PC-9 (cell line): ENCODE measurements around the gene ESRRG. TPM values are rescaled to one million over a fixed set of nuclear protein-coding genes. Genes with fewer than 3 reads are reported as not detected.

Source experiments
- BruUV-seq: library from RNA; stranded (reverse); fragments of 400-500 nt; replicated peaks from 2 replicates; lab custom pipeline; 2021; lab: Mats Ljungman, UMichigan
- CTCF ChIA-PET: fragments of 300-600 bp; sonication (Branson Sonifier 250); formaldehyde crosslinking; loops from one replicate; lab custom pipeline; 2022; ENCODE audit warnings: antibody characterized with exemption; lab: Charles Lee
- POLR2A ChIA-PET: fragments of 300-600 bp; sonication (Branson Sonifier 250); formaldehyde crosslinking; loops from one replicate; lab custom pipeline; 2022; ENCODE audit warnings: antibody characterized with exemption; ENCODE audit not compliant: unreplicated experiment; lab: Charles Lee
- DNase-seq, 2 experiments: peaks; one replicate each; pipeline versions ENCODE4 v3.0.0 to v3.0.0-alpha.2; 2015 to 2022; ENCODE audit warnings: mixed read lengths in 1 of 2
- H2AFZ ChIP-seq: fragments of 200-600 bp; sonication (generic); 2 replicates; pipeline ENCODE4 v1.8.1; 2017; ENCODE audit warnings: antibody characterized with exemption
- H3F3A ChIP-seq: fragments of 200-600 bp; sonication (generic); 2 replicates; pipeline ENCODE4 v1.8.1; 2017; ENCODE audit warnings: antibody characterized with exemption, mild to moderate bottlenecking, low read depth; ENCODE audit not compliant: insufficient read depth
- H3K27ac ChIP-seq: fragments of 200-600 bp; sonication (generic); 2 replicates; pipeline ENCODE4 v1.6.1; 2016; ENCODE audit warnings: mixed run types
- H3K27me3 ChIP-seq: fragments of 200-600 bp; sonication (generic); 2 replicates; pipeline ENCODE4 v1.6.1; 2016; ENCODE audit warnings: low read depth, mixed run types; ENCODE audit not compliant: insufficient read depth
- H3K36me3 ChIP-seq: fragments of 200-600 bp; sonication (generic); 2 replicates; pipeline ENCODE4 v1.6.1; 2016; ENCODE audit warnings: low read depth, mixed run types
- H3K4me1 ChIP-seq: fragments of 200-600 bp; sonication (generic); replicated peaks from 2 replicates; pipeline ENCODE4 v1.6.1; 2016; ENCODE audit warnings: mixed run types; ENCODE audit not compliant: insufficient read depth
- H3K4me2 ChIP-seq: fragments of 200-600 bp; sonication (generic); 2 replicates; pipeline ENCODE4 v1.6.1; 2017; ENCODE audit warnings: mixed run types
- H3K4me3 ChIP-seq: fragments of 200-600 bp; sonication (generic); 2 replicates; pipeline ENCODE4 v1.6.1; 2016; ENCODE audit warnings: mixed run types
- H3K79me2 ChIP-seq: fragments of 200-600 bp; sonication (generic); 2 replicates; pipeline ENCODE4 v1.6.1; 2017; ENCODE audit warnings: low read depth, mixed run types
- H3K9me2 ChIP-seq: fragments of 200-600 bp; sonication (generic); 2 replicates; pipeline ENCODE4 v1.8.1; 2017; ENCODE audit warnings: mild to moderate bottlenecking; ENCODE audit not compliant: insufficient read depth
- H3K9me3 ChIP-seq: fragments of 200-600 bp; sonication (generic); 2 replicates; pipeline ENCODE4 v1.8.1; 2016; ENCODE audit warnings: low read depth; ENCODE audit not compliant: insufficient read depth
- H4K20me1 ChIP-seq: fragments of 200-600 bp; sonication (generic); 2 replicates; pipeline ENCODE4 v1.8.1; 2017; ENCODE audit not compliant: insufficient read depth
- EZH2 ChIP-seq: fragments of 200-600 bp; sonication (generic); IDR thresholded peaks from 2 replicates; pipeline ENCODE4 v1.8.0; 2017; ENCODE audit warnings: antibody characterized with exemption, low read depth
- intact Hi-C: fragments of 100-400 bp; cut with micrococcal nuclease; formaldehyde crosslinking; loops from one replicate; pipeline ENCODE4 v1.10.0; 2022; ENCODE audit not compliant: unreplicated experiment
- total RNA-seq: library from RNA; stranded (reverse); gene quantifications from 2 replicates; pipeline ENCODE4 v1.2.3, GENCODE V29; 2021
- TF ChIP-seq, protein P1 (sequence below): fragments of 200-600 bp; sonication (generic); conservative IDR thresholded peaks from 2 replicates; pipeline ENCODE4 v1.6.1; 2017; ENCODE audit warnings: mixed run types, antibody characterized with exemption, mild to moderate bottlenecking, moderate library complexity

Gene ESRRG
- total RNA-seq, 1 experiment from 2014 or later = not detected

- no peaks in the 10 kb centered on the region for H3K36me3 ChIP-seq
- TF ChIP-seq, protein P1, sequence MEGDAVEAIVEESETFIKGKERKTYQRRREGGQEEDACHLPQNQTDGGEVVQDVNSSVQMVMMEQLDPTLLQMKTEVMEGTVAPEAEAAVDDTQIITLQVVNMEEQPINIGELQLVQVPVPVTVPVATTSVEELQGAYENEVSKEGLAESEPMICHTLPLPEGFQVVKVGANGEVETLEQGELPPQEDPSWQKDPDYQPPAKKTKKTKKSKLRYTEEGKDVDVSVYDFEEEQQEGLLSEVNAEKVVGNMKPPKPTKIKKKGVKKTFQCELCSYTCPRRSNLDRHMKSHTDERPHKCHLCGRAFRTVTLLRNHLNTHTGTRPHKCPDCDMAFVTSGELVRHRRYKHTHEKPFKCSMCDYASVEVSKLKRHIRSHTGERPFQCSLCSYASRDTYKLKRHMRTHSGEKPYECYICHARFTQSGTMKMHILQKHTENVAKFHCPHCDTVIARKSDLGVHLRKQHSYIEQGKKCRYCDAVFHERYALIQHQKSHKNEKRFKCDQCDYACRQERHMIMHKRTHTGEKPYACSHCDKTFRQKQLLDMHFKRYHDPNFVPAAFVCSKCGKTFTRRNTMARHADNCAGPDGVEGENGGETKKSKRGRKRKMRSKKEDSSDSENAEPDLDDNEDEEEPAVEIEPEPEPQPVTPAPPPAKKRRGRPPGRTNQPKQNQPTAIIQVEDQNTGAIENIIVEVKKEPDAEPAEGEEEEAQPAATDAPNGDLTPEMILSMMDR = no peak
- no peak overlapping the region for H2AFZ ChIP-seq
- H3K79me2 ChIP-seq = no peaks in the 10 kb centered on the region
- intact Hi-C loops = no loop called here
- no peaks in the 10 kb centered on the region for H3K27me3 ChIP-seq
- H3F3A ChIP-seq = no peaks in the 10 kb centered on the region
- no TSS peak for BruUV-seq
- POLR2A ChIA-PET = no interaction called here
- H4K20me1 ChIP-seq = no peaks in the 10 kb centered on the region
- no peaks in the 10 kb centered on the region; the same call in 1 of the 2 replicates for H3K9me3 ChIP-seq
- no peaks in the 10 kb centered on the region for H3K4me1 ChIP-seq
- no peak overlapping the region for H3K27ac ChIP-seq
- no peaks in the 10 kb centered on the region for H3K9me2 ChIP-seq
- CTCF ChIA-PET = no interaction called here
- H3K4me2 ChIP-seq = no peak overlapping the region
- no peak overlapping the region for H3K4me3 ChIP-seq
- DNase-seq = no peak
Observed at GRCh38 chr1:216478238-216478637, 245.0 kb downstream of the ESRRG start.

- H3K9me3 ChIP-seq = no peaks in the 10 kb centered on the region; the same call in 1 of the 2 replicates
- BruUV-seq = no TSS peak
Observed at GRCh38 chr1:216476341-216476740, 246.9 kb downstream of the ESRRG start.

GRCh38 chr1:216475659-216476276 is 247.5 kb downstream of the ESRRG start:
- Histone ChIP-seq H3K4me1 (no peaks in the 10 kb centered on the region), H3K9me3 (no peaks in the 10 kb centered on the region; the same call in 1 of the 2 replicates), H3K27ac (no peak overlapping the region), H4K20me1 (no peaks in the 10 kb centered on the region), H3K9me2 (no peaks in the 10 kb centered on the region), H3K36me3 (no peaks in the 10 kb centered on the region), H3K27me3 (no peaks in the 10 kb centered on the region), H3K4me3 (no peak overlapping the region), H3F3A (no peaks in the 10 kb centered on the region), H2AFZ (no peak overlapping the region), H3K79me2 (no peaks in the 10 kb centered on the region), H3K4me2 (no peak overlapping the region)
- no TSS peak for BruUV-seq
- ChIA-PET POLR2A (no interaction called here), CTCF (no interaction called here)
- DNase-seq = no peak
- no peak for TF ChIP-seq EZH2
- TF ChIP-seq, protein P1 = no peak
- intact Hi-C loops = no loop called here

More at GRCh38 chr1:216476341-216476740, 246.9 kb downstream of the ESRRG start:
- Histone ChIP-seq H3K79me2 (no peaks in the 10 kb centered on the region), H3K27me3 (no peaks in the 10 kb centered on the region), H3K27ac (no peak overlapping the region), H2AFZ (no peak overlapping the region), H4K20me1 (no peaks in the 10 kb centered on the region), H3K36me3 (no peaks in the 10 kb centered on the region), H3K9me2 (no peaks in the 10 kb centered on the region), H3F3A (no peaks in the 10 kb centered on the region), H3K4me2 (no peak overlapping the region), H3K4me3 (no peak overlapping the region), H3K4me1 (no peaks in the 10 kb centered on the region)
- TF ChIP-seq EZH2 = no peak
- TF ChIP-seq, protein P1 = no peak
- ChIA-PET POLR2A (no interaction called here), CTCF (no interaction called here)
- no peak for DNase-seq
- intact Hi-C loops = no loop called here
